Prostate gland (tissue), 2 donors: Measurements from ENCODE around the gene HDAC4.

Source experiments
- POLR2A ChIP-seq: fragments of 450-650 bp; IDR thresholded peaks from one replicate; pipeline ENCODE4 v1.6.1; 2016; ENCODE audit warnings: antibody characterized with exemption, mild to moderate bottlenecking
- TF ChIP-seq, protein P1 (sequence below), 4 experiments: fragments of 200-600 bp in 2 of 4; fragments of 450-650 bp in 2 of 4; sonication (generic) in 2 of 4; IDR thresholded peaks; 1 replicate in 3 of 4; 2 replicates in 1 of 4; pipeline ENCODE4 v1.5.1; 2016 to 2019; ENCODE audit warnings: antibody characterized with exemption in 4 of 4, mild to moderate bottlenecking in 2 of 4, moderate library complexity in 2 of 4

DNA sequence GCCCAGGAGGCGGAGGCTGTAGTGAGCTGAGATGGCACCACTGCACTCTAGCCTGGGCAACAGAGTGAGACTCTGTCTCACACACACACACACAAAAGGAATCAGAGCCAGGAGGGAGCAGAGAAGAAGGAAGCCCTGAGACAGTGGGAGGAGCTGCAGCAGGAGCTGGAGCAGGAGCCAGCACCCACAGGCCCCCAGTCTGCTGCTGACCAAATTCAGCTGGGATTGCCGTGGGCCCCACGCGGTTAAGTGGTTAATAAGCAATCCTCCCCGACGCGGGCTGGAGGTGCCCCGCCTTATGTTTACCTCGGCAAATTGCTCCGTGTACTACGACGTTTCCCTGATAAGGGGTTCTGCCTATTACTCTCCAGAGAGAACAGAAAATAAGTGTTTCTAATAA, 287.6 kb downstream of the HDAC4 start:
- no peak for TF ChIP-seq POLR2A
- TF ChIP-seq, protein P1, sequence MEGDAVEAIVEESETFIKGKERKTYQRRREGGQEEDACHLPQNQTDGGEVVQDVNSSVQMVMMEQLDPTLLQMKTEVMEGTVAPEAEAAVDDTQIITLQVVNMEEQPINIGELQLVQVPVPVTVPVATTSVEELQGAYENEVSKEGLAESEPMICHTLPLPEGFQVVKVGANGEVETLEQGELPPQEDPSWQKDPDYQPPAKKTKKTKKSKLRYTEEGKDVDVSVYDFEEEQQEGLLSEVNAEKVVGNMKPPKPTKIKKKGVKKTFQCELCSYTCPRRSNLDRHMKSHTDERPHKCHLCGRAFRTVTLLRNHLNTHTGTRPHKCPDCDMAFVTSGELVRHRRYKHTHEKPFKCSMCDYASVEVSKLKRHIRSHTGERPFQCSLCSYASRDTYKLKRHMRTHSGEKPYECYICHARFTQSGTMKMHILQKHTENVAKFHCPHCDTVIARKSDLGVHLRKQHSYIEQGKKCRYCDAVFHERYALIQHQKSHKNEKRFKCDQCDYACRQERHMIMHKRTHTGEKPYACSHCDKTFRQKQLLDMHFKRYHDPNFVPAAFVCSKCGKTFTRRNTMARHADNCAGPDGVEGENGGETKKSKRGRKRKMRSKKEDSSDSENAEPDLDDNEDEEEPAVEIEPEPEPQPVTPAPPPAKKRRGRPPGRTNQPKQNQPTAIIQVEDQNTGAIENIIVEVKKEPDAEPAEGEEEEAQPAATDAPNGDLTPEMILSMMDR (IDR thresholded peaks at IDR 0.05) = no peak
